ENCODE results near the gene SLC39A5.

- TF ChIP-seq CTCF (IDR thresholded peaks at IDR 0.05) (no peak), POLR2AphosphoS5 (IDR thresholded peaks at IDR 0.05) (no peak)
These were observed 7.3 kb upstream of the SLC39A5 start for GRCh38 chr12:56222531-56222895.

Measured in breast epithelium (tissue), 3 donors.